ENCODE measurements around the gene KLK14.

DNA sequence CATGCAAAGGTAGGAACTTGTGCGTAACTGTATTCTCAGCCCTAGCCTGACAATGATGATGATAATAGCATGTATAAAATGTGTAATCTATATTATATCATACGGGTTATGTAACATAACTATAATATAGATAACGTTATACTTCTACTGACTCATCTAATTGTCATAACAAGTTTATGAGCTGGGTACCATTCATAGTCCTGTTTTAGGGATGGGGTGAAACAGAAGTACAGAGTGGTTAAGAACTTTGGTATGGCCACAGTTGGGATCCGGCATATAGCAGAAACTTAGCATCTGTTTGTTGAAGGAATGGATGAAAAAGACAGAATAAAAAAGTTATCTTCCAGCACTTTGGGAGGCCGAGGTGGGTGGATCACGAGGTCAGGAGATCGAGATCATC, 20.3 kb upstream of the KLK14 start:
- TF ChIP-seq, protein P1, sequence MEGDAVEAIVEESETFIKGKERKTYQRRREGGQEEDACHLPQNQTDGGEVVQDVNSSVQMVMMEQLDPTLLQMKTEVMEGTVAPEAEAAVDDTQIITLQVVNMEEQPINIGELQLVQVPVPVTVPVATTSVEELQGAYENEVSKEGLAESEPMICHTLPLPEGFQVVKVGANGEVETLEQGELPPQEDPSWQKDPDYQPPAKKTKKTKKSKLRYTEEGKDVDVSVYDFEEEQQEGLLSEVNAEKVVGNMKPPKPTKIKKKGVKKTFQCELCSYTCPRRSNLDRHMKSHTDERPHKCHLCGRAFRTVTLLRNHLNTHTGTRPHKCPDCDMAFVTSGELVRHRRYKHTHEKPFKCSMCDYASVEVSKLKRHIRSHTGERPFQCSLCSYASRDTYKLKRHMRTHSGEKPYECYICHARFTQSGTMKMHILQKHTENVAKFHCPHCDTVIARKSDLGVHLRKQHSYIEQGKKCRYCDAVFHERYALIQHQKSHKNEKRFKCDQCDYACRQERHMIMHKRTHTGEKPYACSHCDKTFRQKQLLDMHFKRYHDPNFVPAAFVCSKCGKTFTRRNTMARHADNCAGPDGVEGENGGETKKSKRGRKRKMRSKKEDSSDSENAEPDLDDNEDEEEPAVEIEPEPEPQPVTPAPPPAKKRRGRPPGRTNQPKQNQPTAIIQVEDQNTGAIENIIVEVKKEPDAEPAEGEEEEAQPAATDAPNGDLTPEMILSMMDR (IDR thresholded peaks at IDR 0.05), result no peak
- no peak for TF ChIP-seq POLR2AphosphoS5 (IDR thresholded peaks at IDR 0.05)
